ENCODE results near the gene DMAP1.
A peak's percentile ranks its signal among the peaks of the same experiment; 100 is the strongest.
"Not testable (repeated sequence)": the region's sequence is repeated elsewhere in the genome, so short reads cannot be mapped to it uniquely, and the experiment has no call there.

The DMAP1 gene

GRCh38 chr1:44213222-44214112, at the start of gene DMAP1:
Gene DMAP1 (plus strand): TSS chr1:44213471. CDS start chr1:44213754, 283 bp downstream.
- DNase-seq: peak; percentile 79

GRCh38 chr1:44168520-44169098, 44.7 kb upstream of the DMAP1 start:
- DNase-seq: no peak

GRCh38 chr1:44170281-44170823, 42.9 kb upstream of the DMAP1 start:
- DNase-seq: no peak

- no peak for DNase-seq
These were observed 38.6 kb upstream of the DMAP1 start for GRCh38 chr1:44174630-44175029.

- DNase-seq: no peak
These were observed 12.9 kb upstream of the DMAP1 start for GRCh38 chr1:44200336-44200735.

- DNase-seq: not testable (repeated sequence)
These were observed 6.7 kb upstream of the DMAP1 start for GRCh38 chr1:44206545-44206944.

GRCh38 chr1:44208226-44208625, 5.0 kb upstream of the DMAP1 start:
- DNase-seq: peak; percentile 31

GRCh38 chr1:44210595-44210994, 2.7 kb upstream of the DMAP1 start:
- DNase-seq: no peak

GRCh38 chr1:44212355-44213221, 683 bp upstream of the DMAP1 start:
- DNase-seq: no peak

GRCh38 chr1:44217809-44218410, 4.6 kb downstream of the DMAP1 start:
- peak; percentile 36 for DNase-seq

- no peak for DNase-seq
These were observed 5.4 kb downstream of the DMAP1 start for GRCh38 chr1:44218503-44219300.

- no peak for DNase-seq
These were observed 6.0 kb downstream of the DMAP1 start for GRCh38 chr1:44219301-44219626.

GRCh38 chr1:44220001-44220751, 6.9 kb downstream of the DMAP1 start:
- DNase-seq: no peak

GRCh38 chr1:44220755-44221154, 7.5 kb downstream of the DMAP1 start:
- DNase-seq: no peak

GRCh38 chr1:44221769-44222168, 8.5 kb downstream of the DMAP1 start:
- DNase-seq: no peak

- no peak for DNase-seq
These were observed 9.3 kb downstream of the DMAP1 start for GRCh38 chr1:44222397-44223186.

- no peak for DNase-seq
These were observed 9.9 kb downstream of the DMAP1 start for GRCh38 chr1:44223187-44223610.

GRCh38 chr1:44225761-44226160, 12.5 kb downstream of the DMAP1 start:
- no peak for DNase-seq

GRCh38 chr1:44227211-44227610, 13.9 kb downstream of the DMAP1 start:
- DNase-seq: no peak

GRCh38 chr1:44228218-44228617, 14.9 kb downstream of the DMAP1 start:
- no peak for DNase-seq

Measured in kidney glomerular epithelial cell (primary cell).